Vagina (tissue), 2 donors: ENCODE results near the gene BLTP1. TPM values are rescaled to one million over a fixed set of nuclear protein-coding genes. Genes with fewer than 3 reads are reported as not detected.

Experiments
- DNase-seq, 2 donors: peaks; one replicate each; pipeline ENCODE4 v3.0.0-alpha.2; 2017; ENCODE audit errors: extremely low spot score in 2 of 2
- H3K27ac ChIP-seq: fragments of 200-600 bp; sonication (generic); one replicate; pipeline ENCODE4 v1.5.1; 2019
- H3K27me3 ChIP-seq: fragments of 200-600 bp; sonication (generic); one replicate; pipeline ENCODE4 v1.5.1; 2019
- H3K36me3 ChIP-seq, 2 donors: fragments of 200-600 bp; sonication (generic); one replicate each; pipeline ENCODE4 v1.5.1; 2017 to 2019
- H3K4me1 ChIP-seq: fragments of 200-600 bp; sonication (generic); one replicate; pipeline ENCODE4 v1.5.1; 2019
- H3K4me3 ChIP-seq, 2 donors: fragments of 200-600 bp; sonication (generic); 1 replicate in 1 of 2; 2 replicates in 1 of 2; pipeline ENCODE4 v1.5.1; 2016 to 2019
- H3K9me3 ChIP-seq: fragments of 200-600 bp; sonication (generic); one replicate; pipeline ENCODE4 v1.5.1; 2019
- CTCF ChIP-seq, 3 experiments: fragments of 450-650 bp in 2 of 3; fragments of 200-600 bp in 1 of 3; sonication (generic) in 1 of 3; IDR thresholded peaks; one replicate each; pipeline ENCODE4 v1.5.1; 2017 to 2019; ENCODE audit warnings: antibody characterized with exemption in 3 of 3, mild to moderate bottlenecking in 2 of 3, moderate library complexity in 2 of 3
- POLR2A ChIP-seq, 2 donors: fragments of 450-650 bp; IDR thresholded peaks; one replicate each; pipeline ENCODE4 v1.6.1; 2017; ENCODE audit warnings: antibody characterized with exemption in 2 of 2, mild to moderate bottlenecking in 2 of 2, moderate library complexity in 2 of 2
- POLR2AphosphoS5 ChIP-seq, 2 donors: sonication (generic); formaldehyde crosslinking; IDR thresholded peaks; one replicate each; pipeline ENCODE4 v1.9.0; 2017; ENCODE audit warnings: antibody characterized with exemption in 2 of 2, mild to moderate bottlenecking in 2 of 2, low read depth in 1 of 2; ENCODE audit not compliant: insufficient read depth in 1 of 2
- intact Hi-C: fragments of 100-400 bp; cut with DNase I; formaldehyde crosslinking; loops from one replicate; pipeline ENCODE4 v1.15.1; 2023
- total RNA-seq: library from RNA; depleted of rRNA; stranded (reverse); fragments of >200 nt; gene quantifications from one replicate; pipeline ENCODE4 v1.2.3, GENCODE V29; 2016

BLTP1 gene
- total RNA-seq, 1 donor from 2014 or later = 94.0 TPM

GRCh38 chr4:122163767-122164166 is 11.6 kb downstream of the BLTP1 start:
- Histone ChIP-seq H3K4me3 (no peak overlapping the region), H3K36me3 (no peaks in the 10 kb centered on the region), H3K27ac (no peak overlapping the region), H3K27me3 (no peaks in the 10 kb centered on the region), H3K9me3 (no peaks in the 10 kb centered on the region), H3K4me1 (peaks cover 5% of the 10 kb centered on the region)
- DNase-seq = no peak
- TF ChIP-seq CTCF (IDR thresholded peaks at IDR 0.05) (no peak), POLR2AphosphoS5 (IDR thresholded peaks at IDR 0.05; ENCODE audit: insufficient read depth in 1 of 2, low read depth in 1 of 2) (no peak), POLR2A (IDR thresholded peaks at IDR 0.05) (no peak)
- intact Hi-C loops = no loop called here

GRCh38 chr4:122167369-122167768 is 15.2 kb downstream of the BLTP1 start:
- Histone ChIP-seq H3K27me3 (no peaks in the 10 kb centered on the region), H3K4me1 (peaks cover 22% of the 10 kb centered on the region), H3K4me3 (no peak overlapping the region), H3K36me3 (no peaks in the 10 kb centered on the region), H3K27ac (no peak overlapping the region), H3K9me3 (no peaks in the 10 kb centered on the region)
- no peak for DNase-seq
- TF ChIP-seq POLR2A (IDR thresholded peaks at IDR 0.05) (no peak), CTCF (IDR thresholded peaks at IDR 0.05) (no peak), POLR2AphosphoS5 (IDR thresholded peaks at IDR 0.05; ENCODE audit: insufficient read depth in 1 of 2, low read depth in 1 of 2) (no peak)
- intact Hi-C loops = no loop called here

GRCh38 chr4:122170775-122171174 is 18.6 kb downstream of the BLTP1 start:
- peaks cover 0 to 7% of the 10 kb centered on the region in 2 donors for H3K36me3 ChIP-seq
- intact Hi-C loops = no loop called here
- H3K27me3 ChIP-seq = no peaks in the 10 kb centered on the region
- no peak overlapping the region for H3K4me3 ChIP-seq
- TF ChIP-seq CTCF (IDR thresholded peaks at IDR 0.05) (no peak), POLR2AphosphoS5 (IDR thresholded peaks at IDR 0.05; ENCODE audit: insufficient read depth in 1 of 2, low read depth in 1 of 2) (no peak), POLR2A (IDR thresholded peaks at IDR 0.05) (no peak)
- no peak overlapping the region for H3K27ac ChIP-seq
- no peak for DNase-seq
- no peaks in the 10 kb centered on the region for H3K9me3 ChIP-seq
- peaks cover 22% of the 10 kb centered on the region for H3K4me1 ChIP-seq

DNA sequence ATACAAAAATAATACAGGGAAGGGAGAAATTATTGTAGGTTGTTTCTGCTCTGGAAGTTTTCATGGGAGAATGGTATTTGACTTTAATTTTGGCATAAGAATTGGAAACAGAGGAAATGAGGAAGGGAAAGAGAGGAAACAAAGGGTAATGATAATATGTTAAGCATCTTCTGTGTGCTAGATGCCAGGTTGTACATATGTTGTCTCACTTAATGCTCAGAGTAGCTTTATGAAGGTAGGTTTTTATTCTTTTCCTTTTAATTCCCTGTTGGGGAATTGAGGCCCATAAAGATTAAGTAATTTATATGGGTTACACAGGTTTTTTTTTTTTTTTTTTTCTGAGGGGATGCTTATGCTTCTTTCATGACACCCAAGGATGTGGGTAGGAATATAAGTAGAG is 19.2 kb downstream of the BLTP1 start:
- H3K36me3 ChIP-seq = peaks cover 0 to 10% of the 10 kb centered on the region in 2 donors
- no peak for TF ChIP-seq POLR2AphosphoS5 (IDR thresholded peaks at IDR 0.05; ENCODE audit: insufficient read depth in 1 of 2, low read depth in 1 of 2)
- TF ChIP-seq CTCF (IDR thresholded peaks at IDR 0.05) = no peak
- no peak for TF ChIP-seq POLR2A (IDR thresholded peaks at IDR 0.05)
- DNase-seq = no peak
- no peak overlapping the region for H3K4me3 ChIP-seq
- intact Hi-C loops = no loop called here
- H3K27me3 ChIP-seq = no peaks in the 10 kb centered on the region
- H3K9me3 ChIP-seq = no peaks in the 10 kb centered on the region
- no peak overlapping the region for H3K27ac ChIP-seq
- H3K4me1 ChIP-seq = peaks cover 22% of the 10 kb centered on the region

DNA sequence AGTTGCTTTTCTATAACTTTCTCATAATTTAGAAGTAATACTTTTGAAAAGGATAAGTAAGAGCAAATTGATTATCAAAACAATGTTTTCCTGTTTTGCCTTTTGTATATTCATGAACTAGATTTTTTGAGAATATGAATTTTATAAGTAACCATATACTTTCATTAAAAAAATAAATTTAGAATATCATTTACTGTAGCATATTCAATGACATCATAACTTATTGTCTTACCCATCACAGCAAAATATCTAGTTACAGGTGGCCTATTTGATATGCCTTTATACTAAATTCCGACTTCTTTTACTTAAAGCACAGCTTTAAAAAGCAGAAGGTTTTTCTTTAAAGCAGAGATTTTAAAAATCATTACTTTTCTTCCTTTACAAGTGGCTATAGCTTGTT is 20.1 kb downstream of the BLTP1 start:
- no peak overlapping the region for H3K27ac ChIP-seq
- no peak for DNase-seq
- no peaks in the 10 kb centered on the region for H3K27me3 ChIP-seq
- TF ChIP-seq CTCF (IDR thresholded peaks at IDR 0.05) (no peak), POLR2A (IDR thresholded peaks at IDR 0.05) (no peak), POLR2AphosphoS5 (IDR thresholded peaks at IDR 0.05; ENCODE audit: insufficient read depth in 1 of 2, low read depth in 1 of 2) (no peak)
- no peaks in the 10 kb centered on the region for H3K9me3 ChIP-seq
- no peak overlapping the region for H3K4me3 ChIP-seq
- intact Hi-C loops = no loop called here
- peaks cover 22% of the 10 kb centered on the region for H3K4me1 ChIP-seq
- peaks cover 0 to 19% of the 10 kb centered on the region in 2 donors for H3K36me3 ChIP-seq
